Pancreas (tissue), 10 donors: Measurements from ENCODE around the gene PHF11. TPM values are rescaled to one million over a fixed set of nuclear protein-coding genes. Genes with fewer than 3 reads are reported as not detected.

Source experiments
- ATAC-seq, 4 donors: fragments of 200-7000 bp; cut with Tn5 transposase; one replicate each; pipeline versions ENCODE4 v1.8.0 to v1.9.1; 2020; ENCODE audit warnings: mild to moderate bottlenecking in 4 of 4, moderate library complexity in 4 of 4
- DNase-seq, 6 donors: peaks; one replicate each; pipeline ENCODE4 v3.0.0-alpha.2; 2020
- FAIRE-seq: peaks from 2 replicates; lab custom pipeline; 2012; peaks lifted over from hg19 to GRCh38; lab: Jason Lieb, UNC
- H3K27ac ChIP-seq, 4 donors: fragments of 200-600 bp; sonication (generic); 1 replicate in 3 of 4; 2 replicates in 1 of 4; pipeline versions ENCODE4 v1.5.0 to v1.8.0; 2020
- H3K27me3 ChIP-seq, 4 donors: fragments of 200-600 bp; one replicate each; pipeline ENCODE4 v1.8.0; 2021
- H3K36me3 ChIP-seq, 3 donors: fragments of 200-600 bp; sonication (generic) in 1 of 3; one replicate each; pipeline versions ENCODE4 v1.5.0 to v1.8.0; 2020 to 2021
- H3K4me1 ChIP-seq, 3 donors: fragments of 200-600 bp; one replicate each; pipeline ENCODE4 v1.8.0; 2021
- H3K4me3 ChIP-seq, 4 donors: fragments of 200-600 bp; sonication (generic) in 2 of 4; one replicate each; pipeline versions ENCODE4 v1.5.0 to v1.8.0; 2020 to 2021
- H3K9me3 ChIP-seq, 4 donors: fragments of 200-600 bp; one replicate each; pipeline ENCODE4 v1.8.0; 2021
- WGBS, 2 donors: extraction: QIAGEN DNeasy Blood & Tissue Kit; methylation state at CpG; one replicate each; pipeline ENCODE4 v1.1.7; 2013; 5-methylcytosine and 5-hydroxymethylcytosine counted together
- intact Hi-C, 3 donors: fragments of 100-400 bp; cut with DNase I; formaldehyde crosslinking; loops; one replicate each; pipeline versions ENCODE4 v1.11.1 to v1.14.2; 2022
- polyA plus RNA-seq, 2 donors: library from polyadenylated mRNA; stranded (reverse); fragments of 200-250 nt; gene quantifications; one replicate each; pipeline ENCODE4 v1.2.3, GENCODE V29; 2013
- total RNA-seq, 6 donors: library from RNA; stranded (reverse); fragmentation: NEBNext Ultra II Directional in 4 of 6; extraction: Animal tissue kit (Norgen Biotek cat#: 25700) in 4 of 6; gene quantifications; one replicate each; pipeline versions ENCODE4 v1.2.1 to v1.2.4, GENCODE V29; 2021 to 2023
- TF ChIP-seq, protein P1 (sequence below), 4 donors: fragments of 200-600 bp; sonication (generic) in 3 of 4; IDR thresholded peaks; one replicate each; pipeline versions ENCODE4 v1.5.0 to v1.8.0; 2021; ENCODE audit warnings: antibody characterized with exemption in 4 of 4
- donor health status: healthy with polysubstance abuse.
- donor health status: DM: no; HTN: no; CAD: no; lungs with moderate emphysema.
- donor health status: DM: no; HTN: no; CAD: no.
- donor health status: control.
- donor health status: control.
- donor health status: Bipolar disorder and iron deficiency.
- donor health status: DM: yes; HTN: yes; CAD: no.
- donor health status: DM: no; HTN: no; CAD: no.
- donor health status: DM: no; HTN: no; CAD: no.
- donor health status: DM: yes; HTN: yes; CAD: no.

Gene PHF11
- total and polyA plus RNA-seq, 8 donors, result 14.5 to 58.5 (median 20.4) TPM

DNA sequence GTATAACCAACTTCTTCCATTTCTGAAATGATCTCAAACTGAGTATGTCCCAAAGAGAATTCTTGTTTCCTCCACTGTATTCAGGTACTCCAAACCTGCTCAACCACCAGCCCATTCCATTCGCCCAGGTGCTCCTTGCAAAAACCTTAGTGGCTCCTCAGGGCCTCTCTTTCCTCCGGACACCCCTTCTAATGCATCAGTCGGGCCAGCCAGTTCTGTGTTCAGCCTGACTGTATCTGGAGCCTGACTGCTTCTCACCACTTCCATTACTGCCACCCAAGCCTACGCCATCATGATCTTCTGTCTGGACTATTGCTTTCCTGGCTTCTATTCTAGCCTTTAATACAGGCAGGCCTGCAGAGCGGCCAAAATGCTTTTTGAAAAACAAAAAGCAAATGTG lies 1.5 kb downstream of the PHF11 start:
- Histone ChIP-seq H3K4me3 (no peak overlapping the region), H3K27ac (peak overlapping the region in 1 of 4 donors; percentile 95), H3K36me3 (no peaks in the 10 kb centered on the region), H3K9me3 (no peaks in the 10 kb centered on the region), H3K4me1 (no peaks in the 10 kb centered on the region), H3K27me3 (no peaks in the 10 kb centered on the region)
- DNase-seq (no peak), FAIRE-seq (no peak), ATAC-seq (no peak)
- intact Hi-C loops, result loop anchor here in 1 of 3 donors (10.0 kb wide), 1 partner anchor 48 kb away; no protein-coding TSS in a partner anchor
- TF ChIP-seq, protein P1, sequence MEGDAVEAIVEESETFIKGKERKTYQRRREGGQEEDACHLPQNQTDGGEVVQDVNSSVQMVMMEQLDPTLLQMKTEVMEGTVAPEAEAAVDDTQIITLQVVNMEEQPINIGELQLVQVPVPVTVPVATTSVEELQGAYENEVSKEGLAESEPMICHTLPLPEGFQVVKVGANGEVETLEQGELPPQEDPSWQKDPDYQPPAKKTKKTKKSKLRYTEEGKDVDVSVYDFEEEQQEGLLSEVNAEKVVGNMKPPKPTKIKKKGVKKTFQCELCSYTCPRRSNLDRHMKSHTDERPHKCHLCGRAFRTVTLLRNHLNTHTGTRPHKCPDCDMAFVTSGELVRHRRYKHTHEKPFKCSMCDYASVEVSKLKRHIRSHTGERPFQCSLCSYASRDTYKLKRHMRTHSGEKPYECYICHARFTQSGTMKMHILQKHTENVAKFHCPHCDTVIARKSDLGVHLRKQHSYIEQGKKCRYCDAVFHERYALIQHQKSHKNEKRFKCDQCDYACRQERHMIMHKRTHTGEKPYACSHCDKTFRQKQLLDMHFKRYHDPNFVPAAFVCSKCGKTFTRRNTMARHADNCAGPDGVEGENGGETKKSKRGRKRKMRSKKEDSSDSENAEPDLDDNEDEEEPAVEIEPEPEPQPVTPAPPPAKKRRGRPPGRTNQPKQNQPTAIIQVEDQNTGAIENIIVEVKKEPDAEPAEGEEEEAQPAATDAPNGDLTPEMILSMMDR (IDR thresholded peaks at IDR 0.05), result no peak
- WGBS, 2 donors, result 85% methylated on average over 5 of the region's 5 CpGs

DNA sequence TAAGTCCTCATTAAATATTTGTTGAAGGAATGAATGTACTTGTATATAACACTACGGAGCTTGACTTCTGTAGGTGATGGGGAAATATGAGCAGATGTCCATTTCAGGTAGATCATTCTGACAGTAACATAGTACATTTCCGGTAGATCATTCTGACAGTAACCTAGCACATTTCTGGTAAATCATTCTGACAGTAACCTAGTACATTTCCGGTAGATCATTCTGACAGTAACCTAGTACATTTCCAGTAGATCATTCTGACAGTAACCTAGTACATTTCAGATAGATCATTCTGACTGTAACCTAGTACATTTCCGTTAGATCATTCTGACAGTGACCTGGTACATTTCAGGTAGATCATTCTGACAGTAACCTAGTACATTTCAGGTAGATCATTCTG lies 2.5 kb downstream of the PHF11 start:
- 73 to 78% methylated on average over 4 of the region's 4 CpGs for WGBS, 2 donors
- Histone ChIP-seq H3K4me1 (no peaks in the 10 kb centered on the region), H3K36me3 (no peaks in the 10 kb centered on the region), H3K27me3 (no peaks in the 10 kb centered on the region), H3K4me3 (no peak overlapping the region), H3K9me3 (no peaks in the 10 kb centered on the region), H3K27ac (no peak overlapping the region)
- FAIRE-seq, result no peak
- DNase-seq, result no peak
- intact Hi-C loops, result loop anchor here in 1 of 3 donors (10.0 kb wide), 1 partner anchor 47 kb away; no protein-coding TSS in a partner anchor
- ATAC-seq, result no peak
- TF ChIP-seq, protein P1 (IDR thresholded peaks at IDR 0.05), result no peak

DNA sequence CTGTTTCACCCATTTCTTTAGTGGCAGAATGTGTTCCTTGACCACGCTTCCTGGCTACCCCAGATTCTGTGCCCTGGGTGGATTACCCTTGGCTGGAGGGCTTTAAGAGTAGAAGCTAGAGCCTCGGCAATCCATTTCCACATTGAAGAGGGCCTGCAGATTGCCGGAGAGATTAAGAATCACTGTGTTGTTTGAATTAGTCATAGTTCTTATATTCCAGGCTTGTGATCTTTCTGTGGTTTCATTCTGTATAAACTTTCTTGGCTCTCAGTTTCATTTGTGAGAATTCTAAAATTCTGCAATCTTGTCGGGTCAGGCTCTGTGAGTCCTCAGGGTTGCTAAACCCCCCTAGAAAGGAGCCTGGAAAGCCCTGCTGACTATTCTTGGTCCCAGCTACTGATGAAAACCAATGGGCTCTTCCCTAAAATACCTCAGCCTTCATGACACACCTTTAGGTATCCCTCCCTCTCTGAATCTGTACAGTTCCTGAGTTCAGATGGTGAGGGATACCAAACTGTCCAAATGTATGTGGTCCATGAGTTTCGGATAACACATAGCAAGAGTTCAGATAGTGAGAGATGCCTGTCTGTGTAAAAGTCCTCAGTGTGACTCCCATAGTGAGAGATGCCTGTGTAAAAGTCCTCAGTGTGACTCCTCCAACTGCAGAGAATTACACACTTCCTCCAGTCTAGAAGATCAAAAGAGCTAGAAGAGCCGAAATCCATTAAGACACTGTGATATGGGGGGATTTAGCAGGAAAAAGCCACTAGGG lies 4.3 kb downstream of the PHF11 start:
- 82 to 91% methylated on average over 6 of the region's 6 CpGs for WGBS, 2 donors
- no peak for DNase-seq
- Histone ChIP-seq H3K27ac (peak overlapping the region in 1 of 4 donors; percentile 39), H3K27me3 (no peaks in the 10 kb centered on the region), H3K36me3 (no peaks in the 10 kb centered on the region), H3K9me3 (no peaks in the 10 kb centered on the region), H3K4me1 (no peaks in the 10 kb centered on the region), H3K4me3 (no peak overlapping the region)
- intact Hi-C loops, result loop anchor here in 1 of 3 donors (10.0 kb wide), 1 partner anchor 45 kb away; no protein-coding TSS in a partner anchor
- TF ChIP-seq, protein P1 (IDR thresholded peaks at IDR 0.05), result no peak
- ATAC-seq, result no peak
- FAIRE-seq, result no peak

DNA sequence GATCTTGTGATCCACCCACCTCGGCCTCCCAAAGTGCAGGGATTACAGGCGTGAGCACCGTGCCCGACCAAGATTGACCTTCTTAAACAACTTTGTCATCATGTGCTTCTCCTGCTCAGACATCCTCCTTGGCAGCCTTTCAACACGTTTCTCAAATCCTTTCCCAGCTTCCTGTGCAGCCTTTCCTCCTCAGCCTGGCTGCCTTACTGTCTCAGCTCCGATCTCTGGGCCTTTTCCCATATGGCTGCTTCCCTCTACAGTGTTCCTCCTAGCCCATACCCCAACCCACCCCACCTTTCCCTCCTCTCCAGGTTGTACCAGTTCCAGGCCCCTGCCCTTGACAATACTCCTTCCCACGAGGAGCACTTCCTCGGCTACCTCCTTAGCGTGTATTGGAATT lies 7.2 kb downstream of the PHF11 start:
- Histone ChIP-seq H3K36me3 (no peaks in the 10 kb centered on the region), H3K27ac (no peak overlapping the region), H3K9me3 (no peaks in the 10 kb centered on the region), H3K4me1 (no peaks in the 10 kb centered on the region), H3K27me3 (no peaks in the 10 kb centered on the region), H3K4me3 (no peak overlapping the region)
- intact Hi-C loops, result no loop called here
- 80 to 84% methylated on average over 9 of the region's 9 CpGs for WGBS, 2 donors
- ATAC-seq (peak in 1 of 4 donors; percentile 23), DNase-seq (no peak), FAIRE-seq (no peak)
- TF ChIP-seq, protein P1 (IDR thresholded peaks at IDR 0.05), result no peak

DNA sequence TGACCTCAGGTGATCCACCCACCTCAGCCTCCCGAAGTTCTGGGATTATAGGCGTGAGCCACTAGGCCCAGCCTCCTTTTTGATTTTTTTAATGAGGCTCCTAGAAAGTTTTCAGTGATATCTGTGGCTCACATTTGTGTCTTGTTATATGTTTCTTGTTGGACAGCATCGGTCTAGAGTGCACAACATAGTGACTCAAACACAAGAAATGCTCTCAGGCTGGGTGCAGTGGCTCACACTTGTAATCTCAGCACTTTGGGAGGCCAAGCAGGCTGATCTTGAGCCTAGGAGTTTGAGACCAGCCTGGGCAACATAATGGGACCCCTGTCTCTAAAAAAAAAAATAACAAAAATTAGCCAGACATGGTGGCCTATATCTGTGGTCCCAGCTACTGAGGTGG lies 8.2 kb downstream of the PHF11 start:
- no peak for DNase-seq
- WGBS, 2 donors, result 93 to 96% methylated on average over 3 of the region's 3 CpGs
- no peaks in the 10 kb centered on the region for H3K4me1 ChIP-seq
- no peak for ATAC-seq
- no peak overlapping the region for H3K27ac ChIP-seq
- no peaks in the 10 kb centered on the region for H3K27me3 ChIP-seq
- TF ChIP-seq, protein P1 (IDR thresholded peaks at IDR 0.05), result no peak
- no peaks in the 10 kb centered on the region for H3K36me3 ChIP-seq
- no peak overlapping the region for H3K4me3 ChIP-seq
- no peaks in the 10 kb centered on the region for H3K9me3 ChIP-seq
- no peak for FAIRE-seq
- intact Hi-C loops, result no loop called here
